WTC11 (cell line): ENCODE results near the gene PLD2. TPM values are rescaled to one million over a fixed set of nuclear protein-coding genes. Genes with fewer than 3 reads are reported as not detected.

Source experiments
- ATAC-seq: fragments of 200-7000 bp; cut with Tn5 transposase; 2 replicates; pipeline ENCODE4 v1.10.0; 2021; ENCODE audit warnings: mild to moderate bottlenecking, moderate library complexity
- CTCF ChIA-PET: fragments of 300-600 bp; sonication (Branson Sonifier 250); formaldehyde crosslinking; loops from one replicate; lab custom pipeline; 2021; ENCODE audit warnings: antibody characterized with exemption; lab: Charles Lee
- POLR2A ChIA-PET: fragments of 350-600 bp; sonication (Branson Sonifier 250); formaldehyde crosslinking; loops from one replicate; lab custom pipeline; 2021; ENCODE audit warnings: antibody characterized with exemption; lab: Charles Lee
- DNase-seq: peaks from one replicate; pipeline ENCODE4 v3.0.0; 2021; ENCODE audit warnings: low spot score
- H3K27ac Mint-ChIP-seq: 2 replicates; pipeline ENCODE4 v1.8.0; 2021; ENCODE audit warnings: mixed read lengths
- H3K27me3 Mint-ChIP-seq: 2 replicates; pipeline ENCODE4 v1.8.0; 2021; ENCODE audit warnings: low read depth, mild to moderate bottlenecking, moderate library complexity, mixed read lengths
- H3K36me3 Mint-ChIP-seq: 2 replicates; pipeline ENCODE4 v1.8.0; 2021; ENCODE audit warnings: mixed read lengths
- H3K4me1 Mint-ChIP-seq: 2 replicates; pipeline ENCODE4 v1.8.0; 2022; ENCODE audit warnings: mixed read lengths
- H3K4me3 Mint-ChIP-seq: 2 replicates; pipeline ENCODE4 v1.8.0; 2021; ENCODE audit warnings: mild to moderate bottlenecking, moderate library complexity, mixed read lengths
- H3K9me3 Mint-ChIP-seq: 2 replicates; pipeline ENCODE4 v1.8.0; 2021; ENCODE audit warnings: mixed read lengths
- CREB1 ChIP-seq: sonication (generic); formaldehyde crosslinking; IDR thresholded peaks from 2 replicates; pipeline ENCODE4 v1.8.0; 2023; ENCODE audit warnings: mild to moderate bottlenecking, missing genetic modification reagents
- ESRRA ChIP-seq: sonication (generic); formaldehyde crosslinking; IDR thresholded peaks from 2 replicates; pipeline ENCODE4 v1.8.1; 2022; ENCODE audit warnings: mild to moderate bottlenecking, missing genetic modification reagents, borderline replicate concordance
- FOXK1 ChIP-seq: sonication (generic); formaldehyde crosslinking; IDR thresholded peaks from 2 replicates; pipeline ENCODE4 v1.8.0; 2022; ENCODE audit warnings: mild to moderate bottlenecking, moderate library complexity, missing genetic modification reagents
- GABPB1 ChIP-seq: sonication (generic); formaldehyde crosslinking; IDR thresholded peaks from 2 replicates; pipeline ENCODE4 v1.8.1; 2023; ENCODE audit warnings: mild to moderate bottlenecking, missing genetic modification reagents
- JUN ChIP-seq: sonication (generic); formaldehyde crosslinking; IDR thresholded peaks from 2 replicates; pipeline ENCODE4 v1.8.0; 2023; ENCODE audit warnings: mild to moderate bottlenecking, missing genetic modification reagents
- NFATC4 ChIP-seq: fragments of 250-450 bp; sonication (Bioruptor Pico); IDR thresholded peaks from 2 replicates; pipeline ENCODE4 v1.9.0; 2021; ENCODE audit warnings: mild to moderate bottlenecking
- TP53 ChIP-seq: sonication (generic); formaldehyde crosslinking; IDR thresholded peaks from 2 replicates; pipeline ENCODE4 v1.8.1; 2023; ENCODE audit warnings: mild to moderate bottlenecking, missing genetic modification reagents
- ZNF232 ChIP-seq: sonication (generic); formaldehyde crosslinking; IDR thresholded peaks from 2 replicates; pipeline ENCODE4 v1.8.0; 2022; ENCODE audit warnings: mild to moderate bottlenecking, missing genetic modification reagents
- ZNF396 ChIP-seq: fragments of 250-450 bp; sonication (Bioruptor Pico); IDR thresholded peaks from 2 replicates; pipeline ENCODE4 v1.8.0; 2021; ENCODE audit warnings: mild to moderate bottlenecking, moderate library complexity, borderline replicate concordance
- total RNA-seq: library from RNA; stranded (reverse); gene quantifications from 3 replicates; pipeline ENCODE4 v1.2.3, GENCODE V29; 2021
- TF ChIP-seq, protein P1 (sequence below): sonication (generic); formaldehyde crosslinking; IDR thresholded peaks from 2 replicates; pipeline ENCODE4 v1.8.1; 2022; ENCODE audit warnings: low read depth, missing genetic modification reagents, borderline replicate concordance
- TF ChIP-seq, protein P2 (sequence below): fragments of 250-450 bp; sonication (Bioruptor Pico); IDR thresholded peaks from 2 replicates; pipeline ENCODE4 v1.9.0; 2021; ENCODE audit warnings: moderate library complexity, mild to moderate bottlenecking, inconsistent platforms, borderline replicate concordance
- TF ChIP-seq, protein P3 (sequence below): sonication (generic); formaldehyde crosslinking; IDR thresholded peaks from 2 replicates; pipeline ENCODE4 v1.8.1; 2023; ENCODE audit warnings: mild to moderate bottlenecking, missing genetic modification reagents
- TF ChIP-seq, protein P4 (sequence below): sonication (generic); formaldehyde crosslinking; IDR thresholded peaks from 2 replicates; pipeline ENCODE4 v1.8.1; 2022; ENCODE audit warnings: mild to moderate bottlenecking, missing genetic modification reagents, moderate library complexity, borderline replicate concordance
- TF ChIP-seq, protein P5 (sequence below): fragments of 250-450 bp; sonication (Bioruptor Pico); conservative IDR thresholded peaks from 2 replicates; pipeline ENCODE4 v1.9.0; 2021; ENCODE audit warnings: mild to moderate bottlenecking
- TF ChIP-seq, protein P6 (sequence below): sonication (generic); formaldehyde crosslinking; IDR thresholded peaks from 2 replicates; pipeline ENCODE4 v1.8.1; 2022; ENCODE audit warnings: mild to moderate bottlenecking, moderate library complexity, missing genetic modification reagents
- TF ChIP-seq, protein P7 (sequence below): fragments of 250-450 bp; sonication (Bioruptor Pico); IDR thresholded peaks from 2 replicates; pipeline ENCODE4 v1.9.0; 2021; ENCODE audit warnings: mild to moderate bottlenecking
- TF ChIP-seq, protein P8 (sequence below): sonication (generic); formaldehyde crosslinking; IDR thresholded peaks from 2 replicates; pipeline ENCODE4 v1.8.0; 2023; ENCODE audit warnings: missing genetic modification reagents, mild to moderate bottlenecking, borderline replicate concordance

The PLD2 gene
- total RNA-seq, 1 experiment from 2014 or later: 64.9 TPM

DNA sequence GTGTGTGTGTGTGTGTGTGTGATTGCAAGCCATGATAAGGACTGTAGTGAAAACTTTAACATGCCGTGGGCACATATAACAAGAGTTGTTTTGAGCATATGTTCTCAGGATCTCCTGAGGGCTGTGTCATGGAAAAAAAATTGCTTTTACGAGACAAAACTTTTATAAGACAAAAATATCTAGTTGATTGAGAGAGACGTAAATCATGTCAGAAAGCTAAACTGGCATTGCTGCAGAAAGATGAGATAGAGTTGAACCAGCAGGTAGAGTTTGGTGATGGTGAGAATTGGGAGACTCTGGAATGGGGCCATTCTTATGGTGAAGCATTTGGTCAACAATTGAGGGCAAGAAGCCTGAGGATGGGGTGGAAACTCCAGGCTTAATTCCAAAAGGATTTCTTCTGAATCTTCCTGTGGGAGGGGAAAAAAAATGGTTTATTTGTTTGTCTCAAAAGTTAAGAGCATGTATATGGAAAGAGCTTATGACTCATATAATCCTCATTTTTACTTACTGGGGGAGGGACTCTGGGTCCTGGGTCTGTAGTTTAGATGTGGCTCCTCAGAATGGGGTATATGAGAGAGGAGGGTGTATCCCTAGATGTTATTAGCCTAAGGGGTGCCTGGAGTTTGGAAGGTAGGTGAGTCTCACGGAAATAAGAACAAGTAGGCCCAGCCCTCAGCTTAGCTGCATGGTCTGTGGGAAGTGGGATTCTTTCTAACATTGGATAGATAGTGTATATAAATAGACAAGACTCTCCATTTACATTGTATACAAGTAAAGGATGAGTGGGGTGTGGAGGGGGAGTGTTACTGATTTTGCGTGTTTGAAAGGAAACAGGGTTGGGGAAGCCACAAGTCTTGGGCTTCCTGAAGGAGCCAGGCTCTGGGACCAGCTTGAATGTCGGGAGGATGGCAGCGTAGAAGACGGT, 33.3 kb downstream of the PLD2 start:
- CTCF ChIA-PET: interaction anchor here (0.9 kb wide), 1 partner anchor 41 kb away, joined by 4 read pairs; no protein-coding TSS in a partner anchor
- POLR2A ChIA-PET: interaction anchor here (0.5 kb wide), 1 partner anchor 10 kb away, joined by 3 read pairs; no protein-coding TSS in a partner anchor
- Mint-ChIP-seq H3K4me3 (no peak overlapping the region), H3K36me3 (no peaks in the 10 kb centered on the region), H3K27ac (peak overlapping the region; percentile 4), H3K9me3 (no peaks in the 10 kb centered on the region), H3K4me1 (peaks cover 30% of the 10 kb centered on the region), H3K27me3 (no peaks in the 10 kb centered on the region)
- ATAC-seq (no peak), DNase-seq (no peak)
- TF ChIP-seq CREB1 (CRISPR knock-in tag) (no peak), GABPB1 (no peak), ZNF396 (no peak), ESRRA (CRISPR knock-in tag) (no peak)
- TF ChIP-seq, protein P1, sequence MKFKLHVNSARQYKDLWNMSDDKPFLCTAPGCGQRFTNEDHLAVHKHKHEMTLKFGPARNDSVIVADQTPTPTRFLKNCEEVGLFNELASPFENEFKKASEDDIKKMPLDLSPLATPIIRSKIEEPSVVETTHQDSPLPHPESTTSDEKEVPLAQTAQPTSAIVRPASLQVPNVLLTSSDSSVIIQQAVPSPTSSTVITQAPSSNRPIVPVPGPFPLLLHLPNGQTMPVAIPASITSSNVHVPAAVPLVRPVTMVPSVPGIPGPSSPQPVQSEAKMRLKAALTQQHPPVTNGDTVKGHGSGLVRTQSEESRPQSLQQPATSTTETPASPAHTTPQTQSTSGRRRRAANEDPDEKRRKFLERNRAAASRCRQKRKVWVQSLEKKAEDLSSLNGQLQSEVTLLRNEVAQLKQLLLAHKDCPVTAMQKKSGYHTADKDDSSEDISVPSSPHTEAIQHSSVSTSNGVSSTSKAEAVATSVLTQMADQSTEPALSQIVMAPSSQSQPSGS (CRISPR knock-in tag): no peak
- TF ChIP-seq, protein P2, sequence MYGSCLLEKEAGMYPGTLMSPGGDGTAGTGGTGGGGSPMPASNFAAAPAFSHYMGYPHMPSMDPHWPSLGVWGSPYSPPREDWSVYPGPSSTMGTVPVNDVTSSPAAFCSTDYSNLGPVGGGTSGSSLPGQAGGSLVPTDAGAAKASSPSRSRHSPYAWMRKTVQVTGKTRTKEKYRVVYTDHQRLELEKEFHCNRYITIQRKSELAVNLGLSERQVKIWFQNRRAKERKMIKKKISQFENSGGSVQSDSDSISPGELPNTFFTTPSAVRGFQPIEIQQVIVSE (CRISPR knock-in tag): no peak
- TF ChIP-seq, protein P3, sequence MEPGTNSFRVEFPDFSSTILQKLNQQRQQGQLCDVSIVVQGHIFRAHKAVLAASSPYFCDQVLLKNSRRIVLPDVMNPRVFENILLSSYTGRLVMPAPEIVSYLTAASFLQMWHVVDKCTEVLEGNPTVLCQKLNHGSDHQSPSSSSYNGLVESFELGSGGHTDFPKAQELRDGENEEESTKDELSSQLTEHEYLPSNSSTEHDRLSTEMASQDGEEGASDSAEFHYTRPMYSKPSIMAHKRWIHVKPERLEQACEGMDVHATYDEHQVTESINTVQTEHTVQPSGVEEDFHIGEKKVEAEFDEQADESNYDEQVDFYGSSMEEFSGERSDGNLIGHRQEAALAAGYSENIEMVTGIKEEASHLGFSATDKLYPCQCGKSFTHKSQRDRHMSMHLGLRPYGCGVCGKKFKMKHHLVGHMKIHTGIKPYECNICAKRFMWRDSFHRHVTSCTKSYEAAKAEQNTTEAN (CRISPR knock-in tag): no peak

DNA sequence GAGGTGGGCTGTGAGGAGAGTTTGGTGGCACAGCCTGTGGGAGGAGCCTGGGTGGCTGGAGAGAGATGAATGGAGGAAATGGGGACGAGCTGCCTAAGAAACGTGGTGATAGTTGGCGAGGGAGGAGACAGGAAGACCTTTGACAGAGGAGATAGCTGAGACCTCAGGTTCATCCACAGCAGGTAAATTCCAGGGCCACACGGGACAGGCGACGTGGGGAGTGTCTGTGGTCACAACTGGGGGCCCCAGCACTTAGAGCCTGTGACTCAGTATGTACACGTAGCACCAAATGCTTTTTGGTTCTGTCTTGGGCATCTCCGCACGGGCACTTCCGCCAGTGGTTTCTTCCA, 33.9 kb downstream of the PLD2 start:
- no peak for DNase-seq
- Mint-ChIP-seq H3K27ac (peak overlapping the region; percentile 2; the same call in 1 of the 2 replicates), H3K36me3 (no peaks in the 10 kb centered on the region), H3K27me3 (no peaks in the 10 kb centered on the region), H3K4me3 (no peak overlapping the region), H3K9me3 (no peaks in the 10 kb centered on the region), H3K4me1 (peaks cover 26% of the 10 kb centered on the region)
- CTCF ChIA-PET: interaction anchor here (0.9 kb wide), 1 partner anchor 40 kb away, joined by 4 read pairs; no protein-coding TSS in a partner anchor
- no peak for TF ChIP-seq FOXK1
- no peak for TF ChIP-seq JUN (CRISPR knock-in tag)
- no peak for TF ChIP-seq TP53 (CRISPR knock-in tag)
- TF ChIP-seq, protein P4, sequence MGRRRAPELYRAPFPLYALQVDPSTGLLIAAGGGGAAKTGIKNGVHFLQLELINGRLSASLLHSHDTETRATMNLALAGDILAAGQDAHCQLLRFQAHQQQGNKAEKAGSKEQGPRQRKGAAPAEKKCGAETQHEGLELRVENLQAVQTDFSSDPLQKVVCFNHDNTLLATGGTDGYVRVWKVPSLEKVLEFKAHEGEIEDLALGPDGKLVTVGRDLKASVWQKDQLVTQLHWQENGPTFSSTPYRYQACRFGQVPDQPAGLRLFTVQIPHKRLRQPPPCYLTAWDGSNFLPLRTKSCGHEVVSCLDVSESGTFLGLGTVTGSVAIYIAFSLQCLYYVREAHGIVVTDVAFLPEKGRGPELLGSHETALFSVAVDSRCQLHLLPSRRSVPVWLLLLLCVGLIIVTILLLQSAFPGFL (CRISPR knock-in tag): no peak
- TF ChIP-seq, protein P5, sequence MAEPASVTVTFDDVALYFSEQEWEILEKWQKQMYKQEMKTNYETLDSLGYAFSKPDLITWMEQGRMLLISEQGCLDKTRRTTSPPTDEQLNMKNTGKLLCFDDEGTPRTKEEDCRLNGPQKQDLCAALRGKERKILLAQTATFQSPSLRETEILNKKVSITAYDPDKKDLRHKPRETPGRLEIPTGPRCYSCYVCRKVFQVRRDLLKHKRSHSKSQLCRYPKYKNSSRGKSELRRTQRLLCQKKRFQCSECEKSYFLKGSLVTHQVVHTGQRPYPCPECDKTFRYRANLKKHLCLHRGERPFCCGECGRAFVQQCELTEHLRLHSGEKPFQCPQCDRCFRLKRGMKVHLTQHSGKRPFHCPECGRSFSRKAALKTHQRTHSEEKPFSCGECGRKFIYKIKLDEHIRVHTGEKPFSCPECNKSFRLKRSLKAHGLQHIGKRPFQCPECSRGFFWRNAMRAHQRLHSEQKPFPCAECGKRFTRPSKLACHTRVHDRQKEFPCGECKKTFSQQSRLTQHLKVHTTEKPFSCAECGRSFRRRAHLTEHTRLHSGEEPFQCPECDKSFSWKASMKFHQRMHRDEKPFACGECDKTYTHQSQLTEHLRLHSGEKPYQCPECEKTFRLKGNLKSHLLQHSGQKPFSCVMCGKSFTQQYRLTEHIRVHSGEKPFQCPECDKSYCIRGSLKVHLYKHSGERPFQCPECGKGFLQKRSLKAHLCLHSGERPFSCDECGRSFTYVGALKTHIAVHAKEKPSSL (CRISPR knock-in tag): no peak
- TF ChIP-seq, protein P6, sequence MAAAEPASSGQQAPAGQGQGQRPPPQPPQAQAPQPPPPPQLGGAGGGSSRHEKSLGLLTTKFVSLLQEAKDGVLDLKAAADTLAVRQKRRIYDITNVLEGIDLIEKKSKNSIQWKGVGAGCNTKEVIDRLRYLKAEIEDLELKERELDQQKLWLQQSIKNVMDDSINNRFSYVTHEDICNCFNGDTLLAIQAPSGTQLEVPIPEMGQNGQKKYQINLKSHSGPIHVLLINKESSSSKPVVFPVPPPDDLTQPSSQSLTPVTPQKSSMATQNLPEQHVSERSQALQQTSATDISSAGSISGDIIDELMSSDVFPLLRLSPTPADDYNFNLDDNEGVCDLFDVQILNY (CRISPR knock-in tag): no peak
- TF ChIP-seq NFATC4 (CRISPR knock-in tag): no peak
- TF ChIP-seq, protein P7, sequence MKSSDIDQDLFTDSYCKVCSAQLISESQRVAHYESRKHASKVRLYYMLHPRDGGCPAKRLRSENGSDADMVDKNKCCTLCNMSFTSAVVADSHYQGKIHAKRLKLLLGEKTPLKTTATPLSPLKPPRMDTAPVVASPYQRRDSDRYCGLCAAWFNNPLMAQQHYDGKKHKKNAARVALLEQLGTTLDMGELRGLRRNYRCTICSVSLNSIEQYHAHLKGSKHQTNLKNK (CRISPR knock-in tag): no peak
- no peak for TF ChIP-seq ZNF232 (CRISPR knock-in tag)
- TF ChIP-seq, protein P8, sequence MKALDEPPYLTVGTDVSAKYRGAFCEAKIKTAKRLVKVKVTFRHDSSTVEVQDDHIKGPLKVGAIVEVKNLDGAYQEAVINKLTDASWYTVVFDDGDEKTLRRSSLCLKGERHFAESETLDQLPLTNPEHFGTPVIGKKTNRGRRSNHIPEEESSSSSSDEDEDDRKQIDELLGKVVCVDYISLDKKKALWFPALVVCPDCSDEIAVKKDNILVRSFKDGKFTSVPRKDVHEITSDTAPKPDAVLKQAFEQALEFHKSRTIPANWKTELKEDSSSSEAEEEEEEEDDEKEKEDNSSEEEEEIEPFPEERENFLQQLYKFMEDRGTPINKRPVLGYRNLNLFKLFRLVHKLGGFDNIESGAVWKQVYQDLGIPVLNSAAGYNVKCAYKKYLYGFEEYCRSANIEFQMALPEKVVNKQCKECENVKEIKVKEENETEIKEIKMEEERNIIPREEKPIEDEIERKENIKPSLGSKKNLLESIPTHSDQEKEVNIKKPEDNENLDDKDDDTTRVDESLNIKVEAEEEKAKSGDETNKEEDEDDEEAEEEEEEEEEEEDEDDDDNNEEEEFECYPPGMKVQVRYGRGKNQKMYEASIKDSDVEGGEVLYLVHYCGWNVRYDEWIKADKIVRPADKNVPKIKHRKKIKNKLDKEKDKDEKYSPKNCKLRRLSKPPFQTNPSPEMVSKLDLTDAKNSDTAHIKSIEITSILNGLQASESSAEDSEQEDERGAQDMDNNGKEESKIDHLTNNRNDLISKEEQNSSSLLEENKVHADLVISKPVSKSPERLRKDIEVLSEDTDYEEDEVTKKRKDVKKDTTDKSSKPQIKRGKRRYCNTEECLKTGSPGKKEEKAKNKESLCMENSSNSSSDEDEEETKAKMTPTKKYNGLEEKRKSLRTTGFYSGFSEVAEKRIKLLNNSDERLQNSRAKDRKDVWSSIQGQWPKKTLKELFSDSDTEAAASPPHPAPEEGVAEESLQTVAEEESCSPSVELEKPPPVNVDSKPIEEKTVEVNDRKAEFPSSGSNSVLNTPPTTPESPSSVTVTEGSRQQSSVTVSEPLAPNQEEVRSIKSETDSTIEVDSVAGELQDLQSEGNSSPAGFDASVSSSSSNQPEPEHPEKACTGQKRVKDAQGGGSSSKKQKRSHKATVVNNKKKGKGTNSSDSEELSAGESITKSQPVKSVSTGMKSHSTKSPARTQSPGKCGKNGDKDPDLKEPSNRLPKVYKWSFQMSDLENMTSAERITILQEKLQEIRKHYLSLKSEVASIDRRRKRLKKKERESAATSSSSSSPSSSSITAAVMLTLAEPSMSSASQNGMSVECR (CRISPR knock-in tag): no peak
- TF ChIP-seq, all 79 proteins: peak for 0
- no peak for ATAC-seq
- POLR2A ChIA-PET: interaction anchor here (0.5 kb wide), 1 partner anchor 11 kb away, joined by 3 read pairs; no protein-coding TSS in a partner anchor
